HG03439 (cell line): Measurements from ENCODE around the gene FASN.
"Not testable (repeated sequence)": the region's sequence is repeated elsewhere in the genome, so short reads cannot be mapped to it uniquely, and the experiment has no call there.

Experiments used
- ATAC-seq: cut with Tn5 transposase; IDR thresholded peaks from one replicate; pipeline ENCODE4 v1.9.1; 2021; ENCODE audit warnings: mild to moderate bottlenecking, moderate library complexity; ENCODE audit not compliant: unreplicated experiment

Gene FASN

DNA sequence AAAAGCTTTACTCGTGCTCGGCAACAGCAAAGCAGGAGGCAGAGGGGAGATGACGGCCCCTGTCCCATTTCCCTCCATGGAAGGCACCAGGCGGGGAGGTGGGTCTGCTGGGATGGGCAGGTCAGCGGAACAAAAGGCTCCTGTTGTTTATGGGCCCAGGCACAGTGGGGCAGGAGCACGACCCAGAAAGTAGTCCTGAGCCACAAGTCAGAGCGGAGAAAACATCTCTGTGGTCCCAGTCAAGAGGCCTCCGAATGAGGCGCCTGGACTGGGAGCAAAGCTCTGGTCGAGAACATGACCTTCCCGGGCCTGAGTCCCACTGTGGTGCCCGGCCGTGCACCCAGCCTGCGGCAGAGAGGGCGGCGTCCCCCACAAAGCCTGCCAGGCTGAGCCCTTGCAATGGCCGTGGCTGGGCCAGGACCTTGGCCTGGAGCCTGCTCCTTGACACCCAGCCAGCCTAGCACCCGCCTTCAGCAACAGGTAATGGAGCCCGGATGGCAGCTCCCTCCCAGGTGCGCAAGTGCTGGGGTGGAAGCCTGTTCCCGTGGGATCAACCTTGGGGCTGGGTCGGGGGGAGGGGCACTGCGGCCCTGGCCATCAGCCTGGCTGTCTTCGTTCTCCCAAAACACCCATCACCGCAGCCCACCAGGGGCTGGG is 50.0 kb downstream of the FASN start:
- no peak for ATAC-seq

DNA sequence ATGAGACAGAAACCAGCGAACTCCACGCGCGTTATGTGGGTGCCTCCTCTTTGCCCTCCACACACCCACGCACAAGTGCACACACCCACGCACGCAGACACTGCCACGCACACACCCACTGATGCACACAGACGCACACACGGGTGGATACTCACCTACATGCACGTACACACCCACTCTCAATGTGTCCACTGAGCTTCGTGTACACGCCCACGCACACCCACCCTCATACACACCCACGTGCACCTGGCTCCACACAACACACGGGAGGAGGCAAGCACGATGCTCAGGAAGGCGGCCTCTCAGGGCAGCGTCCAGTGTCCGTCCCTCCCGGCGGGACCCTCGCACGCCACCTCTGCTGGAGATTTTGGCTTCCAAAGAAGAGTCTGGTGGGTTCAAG is 50.7 kb downstream of the FASN start:
- no peak for ATAC-seq

DNA sequence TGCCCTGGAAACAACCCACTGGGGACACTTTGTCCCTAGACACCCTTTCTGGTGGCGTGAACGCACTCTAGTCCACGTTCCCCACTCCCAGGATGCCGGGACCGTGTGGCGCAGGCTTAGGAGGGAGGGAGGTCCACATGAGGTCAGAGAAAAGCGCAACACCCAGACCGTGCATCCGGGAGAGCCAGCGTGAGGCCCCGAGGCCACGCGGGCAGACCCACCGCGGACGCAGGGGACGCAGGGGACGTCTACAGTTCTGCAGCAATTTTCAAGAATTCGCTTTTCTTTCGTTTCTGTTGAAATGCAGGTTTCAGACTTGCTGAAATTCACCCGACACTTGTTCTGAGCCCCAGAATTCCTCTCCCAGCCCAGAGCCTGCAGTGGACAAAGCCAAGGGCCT is 51.1 kb downstream of the FASN start:
- ATAC-seq: no peak

DNA sequence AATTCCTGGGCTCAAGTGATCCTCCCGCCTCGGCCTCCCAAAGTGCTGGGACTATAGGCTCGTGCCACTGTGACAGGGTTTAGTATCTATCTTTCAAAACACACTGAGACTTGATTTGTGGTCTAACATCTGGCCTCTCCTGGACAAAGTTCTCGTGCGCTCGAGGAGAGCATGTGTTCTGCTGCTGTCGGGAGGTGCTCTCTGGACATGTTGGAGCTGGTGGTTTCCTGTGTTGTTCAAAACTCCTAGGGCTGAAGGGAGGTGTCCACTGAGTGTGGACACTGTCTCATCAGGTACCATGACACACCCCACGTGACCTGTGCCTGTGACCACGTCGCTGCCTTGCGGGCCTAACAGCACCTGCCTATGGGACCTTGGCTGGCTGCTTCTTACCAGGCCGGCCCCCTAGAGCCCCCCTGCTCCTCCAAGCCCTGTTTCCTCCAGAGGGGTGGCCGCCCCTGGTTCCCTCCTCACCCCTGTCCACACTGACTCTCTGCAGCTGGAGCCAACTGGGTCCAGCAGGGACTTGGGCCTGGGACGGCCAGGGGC is 52.0 kb downstream of the FASN start:
- ATAC-seq: no peak

DNA sequence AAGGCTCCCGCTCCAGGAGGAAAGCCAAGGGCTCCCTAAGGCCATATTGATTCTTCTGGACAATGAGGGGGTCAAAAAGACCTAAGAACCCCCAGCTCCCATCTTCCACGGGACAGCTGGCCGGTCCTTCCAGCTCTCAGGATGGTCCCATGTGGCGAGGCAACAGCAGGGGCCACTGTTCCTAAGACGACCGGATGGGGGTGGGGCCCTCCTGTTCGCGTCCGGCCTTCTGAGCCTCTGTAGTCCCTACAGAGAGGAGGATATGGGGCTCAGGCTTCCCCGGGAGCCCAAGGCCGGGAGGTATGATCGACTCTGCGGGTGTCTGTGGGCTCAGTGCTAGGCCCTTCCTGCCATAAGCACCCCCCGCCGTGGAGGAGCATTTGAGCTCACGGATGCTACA is 54.5 kb downstream of the FASN start:
- no peak for ATAC-seq

DNA sequence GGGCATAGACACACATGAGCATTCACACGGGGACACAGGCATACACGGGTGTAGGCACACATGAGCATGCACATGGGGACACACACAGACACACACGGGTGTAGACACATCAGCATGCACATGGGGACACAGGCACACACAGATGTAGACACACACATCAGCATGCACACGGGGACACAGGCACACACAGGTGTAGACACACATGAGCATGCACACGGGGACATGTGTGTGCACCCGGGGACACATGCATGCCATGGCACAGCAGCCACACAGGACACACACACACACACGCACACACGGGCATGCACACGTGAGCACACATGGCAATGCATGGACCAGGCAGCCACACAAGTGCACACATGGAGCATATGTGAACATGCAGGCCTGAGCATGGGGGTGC is 55.4 kb downstream of the FASN start:
- no peak for ATAC-seq

DNA sequence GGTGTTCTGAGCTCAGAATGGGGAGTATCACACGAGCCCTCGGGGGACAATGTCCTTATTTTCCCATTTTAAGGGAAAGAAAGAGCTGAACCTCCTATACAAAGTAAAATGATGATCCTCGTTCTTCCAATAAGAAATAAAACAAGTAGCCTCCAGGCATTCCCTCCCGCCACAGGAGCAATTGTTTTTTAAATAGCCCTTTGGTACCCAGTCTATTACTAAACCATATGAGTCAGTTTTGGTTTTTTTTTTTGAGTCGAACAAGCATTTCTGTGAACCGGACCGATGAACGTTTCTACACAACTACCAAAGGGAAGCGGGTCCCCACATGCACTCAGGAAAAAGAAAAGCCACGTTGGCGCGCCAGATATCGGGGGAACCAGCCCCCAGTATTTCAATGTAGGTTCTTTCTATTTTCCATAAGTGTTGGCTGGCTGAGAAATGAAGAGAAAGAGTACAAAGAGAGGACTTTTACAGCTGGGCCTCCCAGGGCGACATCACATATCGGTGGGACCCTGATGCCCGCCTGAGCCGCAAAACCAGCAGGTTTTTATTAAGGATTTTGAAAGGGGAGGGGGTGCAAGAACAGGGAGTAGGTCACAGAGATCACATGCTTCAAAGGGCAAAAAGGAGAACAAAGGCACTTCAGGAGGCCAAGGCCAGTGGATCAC is 56.8 kb downstream of the FASN start:
- no peak for ATAC-seq

DNA sequence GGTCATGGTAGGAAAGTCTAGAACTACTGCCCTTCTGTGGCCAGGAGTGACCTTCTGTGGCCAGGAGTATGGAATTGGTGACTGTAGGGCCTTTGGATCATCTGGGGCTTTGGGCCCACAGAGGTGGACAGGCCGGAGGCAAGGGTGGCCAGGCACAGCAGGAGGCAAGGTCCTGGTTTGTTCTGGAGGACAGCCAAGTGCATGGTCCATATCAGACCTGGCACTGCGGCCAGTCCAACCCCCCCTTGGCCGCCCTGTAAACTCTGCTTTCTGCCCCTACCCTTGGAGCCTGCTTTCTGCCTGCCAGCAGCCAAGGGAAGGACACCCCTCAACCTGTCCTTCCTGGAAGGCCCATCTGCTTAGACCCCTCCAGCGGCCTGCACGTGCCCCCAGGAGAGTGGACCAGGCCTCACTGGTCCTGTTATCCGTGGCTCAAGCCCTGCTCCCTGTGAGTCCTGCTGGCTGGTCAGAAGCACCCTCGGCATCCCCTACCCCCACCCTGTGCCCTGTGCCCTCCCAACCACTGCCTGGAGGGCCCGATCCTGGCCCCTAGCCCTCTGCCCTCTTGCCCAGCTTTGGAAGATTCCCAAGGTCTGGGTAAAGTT is 58.2 kb downstream of the FASN start:
- no peak for ATAC-seq

DNA sequence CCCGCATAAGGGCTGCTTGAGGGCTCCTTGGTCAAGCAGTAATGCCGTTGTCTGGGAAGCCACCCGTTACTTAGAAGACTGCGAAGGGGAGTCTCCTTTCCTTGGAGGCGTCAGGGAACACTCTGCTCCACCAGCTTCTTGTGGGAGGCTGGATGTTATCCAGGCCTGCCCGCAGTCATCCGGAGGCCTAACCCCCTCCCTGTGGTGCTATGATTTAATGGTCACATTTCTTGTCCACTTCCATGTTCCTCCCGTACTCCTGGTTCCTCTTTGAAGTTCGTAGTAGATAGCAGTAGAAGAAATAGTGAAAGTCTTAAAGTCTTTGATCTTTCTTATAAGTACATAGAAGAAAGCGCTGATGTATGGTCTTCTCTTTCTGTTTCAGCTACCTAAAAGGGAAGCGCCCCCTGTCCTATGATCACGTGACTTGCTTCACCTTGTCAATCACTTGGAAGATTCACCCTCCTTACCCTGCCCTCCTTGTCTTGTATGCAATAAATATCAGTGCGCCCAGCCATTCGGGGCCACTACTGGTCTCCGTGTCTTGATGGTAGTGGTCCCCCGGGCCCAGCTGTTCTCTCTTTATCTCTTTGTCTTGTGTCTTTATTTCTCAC is 59.1 kb downstream of the FASN start:
- ATAC-seq: not testable (repeated sequence)

DNA sequence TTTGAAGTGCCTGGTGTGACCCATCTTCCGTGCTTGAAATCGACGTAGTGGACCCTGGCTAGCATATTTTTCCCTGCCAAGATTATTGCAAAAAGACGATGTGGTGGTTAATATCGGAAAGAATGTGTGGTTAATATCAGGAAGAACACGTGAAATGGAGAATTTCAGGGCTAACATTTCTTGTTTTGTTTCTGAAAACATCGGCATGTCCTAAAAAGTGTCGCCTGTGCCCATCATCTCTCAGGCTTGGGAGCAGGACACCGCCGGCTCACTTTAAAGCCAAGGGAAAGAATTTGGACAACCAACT is 60.2 kb downstream of the FASN start:
- ATAC-seq: no peak

DNA sequence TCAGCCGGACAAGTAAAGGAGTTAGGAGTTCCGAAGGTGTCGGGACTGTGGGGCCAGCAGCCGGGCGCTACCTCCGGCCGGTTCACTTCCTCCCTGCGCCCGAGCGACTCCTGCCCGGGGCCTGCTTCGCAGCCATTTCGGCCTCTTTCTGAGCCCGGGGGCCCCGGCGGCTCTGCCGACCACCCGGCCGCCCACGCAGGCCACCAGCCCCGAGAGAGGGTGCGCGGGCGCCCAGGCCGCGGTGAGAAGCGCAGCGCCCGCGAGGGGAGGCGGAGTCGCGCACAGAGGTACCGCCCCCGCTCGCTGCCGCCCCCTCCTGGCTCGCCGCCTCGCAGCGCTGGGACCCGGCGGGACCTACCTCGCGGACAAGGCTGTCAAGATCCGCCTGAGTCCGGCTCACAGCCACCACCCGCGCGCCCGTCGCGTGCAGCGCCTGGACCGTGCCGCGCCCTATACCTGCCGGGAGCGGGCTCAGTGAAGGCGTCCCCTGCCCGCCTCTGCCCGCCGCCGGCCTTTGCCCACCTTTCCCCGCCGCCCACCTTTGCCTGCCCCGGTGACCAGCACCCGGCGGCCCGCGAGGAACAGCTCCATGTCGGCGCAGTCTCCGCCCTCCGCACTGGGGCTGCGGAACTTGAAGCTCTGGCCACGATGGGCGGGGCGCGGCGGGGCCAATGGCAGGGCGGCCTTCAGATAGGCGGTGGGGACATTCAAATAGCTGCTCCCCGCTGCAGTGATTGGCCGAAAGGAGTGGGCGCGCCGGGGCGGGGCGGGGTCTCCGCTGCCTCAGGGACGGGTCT is 60.7 kb downstream of the FASN start, which contains the start of gene DCXR:
Gene DCXR, minus strand, starts transcription at position 606 of the 797 bp plus-strand sequence. Its CDS starts 15 bp downstream, at position 591.
- ATAC-seq: peak; percentile 89

DNA sequence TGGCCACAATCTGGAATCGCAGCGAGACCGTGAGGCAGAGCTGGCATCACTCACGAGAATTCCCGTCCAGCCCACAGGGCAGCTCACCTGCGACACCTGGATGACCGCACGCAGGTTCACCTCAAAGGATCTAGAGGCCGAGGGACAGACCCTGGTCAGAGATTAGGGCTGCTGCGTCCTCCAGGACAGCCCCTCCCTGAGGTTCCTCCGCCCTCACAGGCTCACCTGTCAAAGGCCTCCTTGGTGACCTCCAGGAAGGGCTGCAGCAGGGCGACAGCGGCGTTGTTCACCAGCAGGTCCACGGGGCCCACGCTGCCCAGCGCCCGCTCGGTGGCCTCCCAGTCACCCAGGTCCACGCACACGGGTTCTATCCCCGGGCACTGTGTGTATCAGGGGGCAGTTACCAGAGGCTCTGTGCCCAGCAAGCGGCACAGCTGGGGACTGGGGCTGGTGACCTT is 61.4 kb downstream of the FASN start:
- no peak for ATAC-seq

DNA sequence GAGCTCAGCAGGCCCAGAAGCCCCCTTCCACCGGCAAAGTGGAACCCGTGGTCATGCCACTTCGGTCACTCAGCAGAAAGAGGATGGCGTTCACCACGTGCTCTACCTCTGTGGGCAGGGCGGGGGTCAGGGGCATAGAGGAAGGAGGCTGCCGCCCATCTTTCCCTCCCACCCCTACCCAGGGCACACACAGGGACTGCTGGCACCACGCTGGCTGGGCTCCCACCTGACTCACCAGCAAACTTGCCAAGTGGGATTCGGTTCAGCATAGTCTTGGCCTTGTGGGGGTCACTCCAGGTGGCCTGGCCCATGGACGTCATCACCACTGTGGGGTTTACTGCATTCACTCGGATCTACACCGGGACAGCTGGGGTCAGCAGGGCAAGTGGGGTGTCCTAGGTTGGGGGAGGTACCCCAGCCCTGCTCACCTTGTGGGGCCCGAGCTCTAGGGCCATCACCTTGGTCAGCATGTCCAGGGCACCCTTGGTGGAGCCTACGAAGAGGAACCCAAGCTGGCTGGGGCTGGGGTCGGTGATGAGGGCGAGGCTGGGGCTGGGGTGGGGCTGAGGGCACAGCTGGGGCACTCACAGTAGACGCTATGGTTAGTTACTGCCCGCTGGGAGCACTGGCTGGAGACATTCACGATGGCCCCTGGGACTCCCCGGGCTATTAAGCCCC is 61.9 kb downstream of the FASN start:
- ATAC-seq: no peak

DNA sequence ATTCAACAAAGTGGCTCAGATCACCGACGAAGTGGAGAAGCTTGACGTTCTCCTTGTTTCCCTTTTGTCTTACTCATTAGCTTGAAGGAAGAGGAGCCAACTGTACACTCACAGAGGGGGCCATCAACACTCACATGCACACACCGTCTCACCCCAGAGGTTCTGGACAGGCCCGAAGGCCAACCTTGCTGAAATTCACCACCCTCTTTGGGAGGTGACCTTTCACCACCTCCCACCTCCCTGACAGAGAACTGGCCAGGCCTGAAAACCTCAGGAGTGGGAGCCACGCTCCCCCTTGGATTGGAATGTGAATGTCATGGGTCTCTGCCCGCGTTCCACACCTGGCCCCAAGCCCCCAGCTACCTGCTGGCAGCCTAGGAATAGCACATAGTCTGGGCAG is 62.5 kb downstream of the FASN start:
- ATAC-seq: no peak

DNA sequence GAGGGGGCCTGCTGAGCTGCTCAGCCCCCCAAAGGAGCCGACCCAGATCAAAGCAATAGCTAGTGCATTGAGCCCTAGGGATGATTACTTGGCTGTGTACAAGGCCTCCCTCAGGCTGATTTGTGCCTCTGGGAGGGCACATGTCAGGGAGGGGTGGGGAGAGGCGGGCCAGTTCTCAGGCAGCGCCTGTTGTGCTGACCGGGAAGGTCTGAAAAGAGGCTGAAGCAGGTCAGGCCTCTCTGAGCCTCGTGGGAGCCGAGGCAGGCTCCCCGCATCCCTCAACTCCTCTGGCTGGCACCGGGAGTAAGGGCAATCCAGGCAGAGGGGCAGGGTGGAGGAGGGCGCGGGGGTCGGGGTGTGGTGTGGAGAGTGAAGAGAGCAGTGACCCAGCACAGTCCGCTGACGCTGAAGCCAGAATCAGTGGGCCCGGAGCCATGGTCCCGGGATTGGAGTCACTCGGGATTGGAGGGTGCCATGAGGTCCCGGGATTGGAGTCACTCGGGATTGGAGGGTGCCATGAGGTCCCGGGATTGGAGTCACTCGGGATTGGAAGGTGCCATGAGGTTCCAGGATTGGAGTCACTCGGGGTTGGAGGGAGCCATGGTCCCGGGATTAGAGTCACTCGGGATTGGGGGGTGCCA is 63.5 kb downstream of the FASN start:
- ATAC-seq: no peak

DNA sequence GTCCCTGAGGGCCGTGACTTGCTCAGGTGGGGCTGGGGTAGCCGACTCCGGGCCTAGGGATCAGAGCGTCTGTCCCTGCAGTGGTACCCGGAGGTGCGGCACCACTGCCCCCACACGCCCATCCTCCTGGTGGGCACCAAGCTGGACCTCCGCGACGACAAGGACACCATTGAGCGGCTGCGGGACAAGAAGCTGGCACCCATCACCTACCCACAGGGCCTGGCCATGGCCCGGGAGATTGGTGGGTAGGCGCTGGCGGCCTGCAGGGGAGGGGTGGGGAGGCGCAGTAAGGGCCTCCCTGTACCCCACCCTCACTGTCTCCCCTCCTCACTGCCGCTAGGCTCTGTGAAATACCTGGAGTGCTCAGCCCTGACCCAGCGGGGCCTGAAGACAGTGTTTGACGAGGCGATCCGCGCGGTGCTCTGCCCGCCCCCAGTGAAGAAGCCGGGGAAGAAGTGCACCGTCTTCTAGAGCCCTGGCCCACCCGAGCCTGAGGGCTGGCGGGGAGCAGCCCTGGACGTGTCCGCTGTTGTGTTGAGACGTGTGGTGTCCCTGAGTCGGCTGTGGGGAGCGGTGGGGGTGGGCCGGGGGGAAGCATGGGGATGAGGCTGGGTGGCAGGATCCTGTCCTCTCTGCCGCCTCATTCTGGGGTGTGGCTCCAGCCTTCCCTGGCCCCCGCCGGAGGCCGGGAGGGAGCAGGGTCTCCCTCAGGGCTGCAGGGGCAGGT is 64.5 kb downstream of the FASN start:
- ATAC-seq: no peak

DNA sequence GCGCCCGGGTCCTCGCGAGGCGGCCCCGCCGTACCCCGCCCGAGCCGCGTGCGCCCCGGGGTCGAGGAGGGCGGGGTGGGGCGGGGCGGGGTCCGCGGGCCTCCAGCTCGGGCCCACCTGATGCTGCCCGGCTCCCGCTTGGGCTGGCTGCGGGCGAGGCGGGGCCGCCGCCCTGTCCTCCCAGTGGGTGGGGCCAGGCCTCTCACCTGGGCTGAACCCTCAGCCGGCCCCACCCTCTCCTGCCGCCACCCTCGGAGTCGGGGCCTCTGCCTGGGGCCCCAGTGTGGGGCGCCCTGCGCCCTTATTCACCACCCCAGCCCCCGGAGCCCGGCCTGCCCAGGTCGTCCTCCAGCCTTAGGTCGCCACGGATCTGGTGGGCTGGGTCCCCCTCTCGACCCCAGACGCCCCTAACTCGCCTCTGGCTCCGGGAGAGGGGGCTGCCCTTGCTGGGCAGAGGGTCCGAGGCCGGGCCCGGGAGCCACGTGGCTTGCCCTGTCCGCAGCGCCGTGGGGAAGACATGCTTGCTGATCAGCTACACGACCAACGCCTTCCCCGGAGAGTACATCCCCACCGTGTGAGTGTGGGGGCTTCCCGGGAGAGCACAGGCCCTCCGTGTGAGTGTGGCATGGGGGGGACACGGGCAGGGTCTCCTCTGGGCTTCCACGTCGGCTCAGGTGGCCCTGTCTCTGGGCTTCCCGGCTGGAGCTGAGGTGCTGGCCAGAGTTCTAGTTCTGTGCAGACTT is 66.0 kb downstream of the FASN start:
- no peak for ATAC-seq

DNA sequence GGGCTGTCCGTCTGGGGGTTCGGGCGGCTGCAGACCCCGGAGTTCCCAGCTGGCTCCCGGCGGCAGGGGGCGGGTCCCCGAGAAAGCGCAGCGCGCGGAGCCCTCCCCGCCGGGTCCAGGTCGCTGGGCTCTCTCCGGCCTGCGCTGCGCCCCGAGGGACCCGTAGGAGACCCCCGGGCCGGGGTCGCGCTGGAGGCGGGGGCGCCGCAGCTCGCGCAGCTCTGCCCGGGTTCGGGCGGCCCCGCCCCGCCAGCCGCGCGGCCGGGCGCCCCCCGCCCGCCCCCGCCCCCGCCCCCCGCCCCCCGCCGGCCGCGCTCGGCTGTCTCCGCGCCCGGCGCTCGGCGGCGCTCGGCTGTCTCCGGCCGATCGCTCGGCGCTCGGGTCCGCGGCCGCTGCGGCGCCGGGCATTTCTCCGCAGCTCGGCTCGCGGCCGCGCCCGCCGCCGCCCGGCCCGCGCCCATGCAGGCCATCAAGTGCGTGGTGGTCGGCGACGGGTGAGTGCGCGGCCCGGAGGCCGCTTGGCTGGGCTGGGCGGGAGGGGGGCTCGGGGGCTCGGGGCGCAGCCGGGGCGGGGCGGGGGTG is 66.6 kb downstream of the FASN start, which contains the start of gene RAC3:
Gene RAC3, plus strand, starts transcription at position 376 of the 582 bp plus-strand sequence. Its CDS starts 84 bp downstream, at position 460.
- no peak for ATAC-seq
